ENCODE measurements around the gene KBTBD12.
"Not testable (repeated sequence)": the region's sequence is repeated elsewhere in the genome, so short reads cannot be mapped to it uniquely, and the experiment has no call there.

Gene KBTBD12

DNA sequence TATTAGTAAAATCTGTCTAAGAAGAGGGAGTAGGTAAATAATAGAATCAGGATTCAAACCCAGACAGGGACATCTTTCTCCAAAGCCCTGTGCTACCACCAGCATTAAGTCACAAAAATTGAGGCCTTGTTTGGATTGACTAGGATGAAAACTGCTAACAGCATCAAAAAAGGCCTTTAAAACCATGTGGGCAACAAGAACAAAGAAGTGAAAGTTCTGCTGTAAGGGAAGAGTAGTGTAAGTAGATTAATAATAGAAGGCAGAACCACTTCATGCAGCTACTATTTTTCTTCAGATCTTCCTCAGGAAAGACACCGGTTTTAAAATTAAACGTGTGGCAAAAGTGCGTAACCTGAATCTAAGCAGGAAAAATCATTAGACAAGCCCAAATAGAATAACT is 15.3 kb upstream of the KBTBD12 start:
- CTCF ChIA-PET = no interaction called here
- H3K4me3 ChIP-seq (ENCODE audit: low read depth, low read length) = no peak overlapping the region
- no peak for DNase-seq (ENCODE audit: low read depth, low spot score)
- POLR2A ChIA-PET = no interaction called here
- TF ChIP-seq, protein P1, sequence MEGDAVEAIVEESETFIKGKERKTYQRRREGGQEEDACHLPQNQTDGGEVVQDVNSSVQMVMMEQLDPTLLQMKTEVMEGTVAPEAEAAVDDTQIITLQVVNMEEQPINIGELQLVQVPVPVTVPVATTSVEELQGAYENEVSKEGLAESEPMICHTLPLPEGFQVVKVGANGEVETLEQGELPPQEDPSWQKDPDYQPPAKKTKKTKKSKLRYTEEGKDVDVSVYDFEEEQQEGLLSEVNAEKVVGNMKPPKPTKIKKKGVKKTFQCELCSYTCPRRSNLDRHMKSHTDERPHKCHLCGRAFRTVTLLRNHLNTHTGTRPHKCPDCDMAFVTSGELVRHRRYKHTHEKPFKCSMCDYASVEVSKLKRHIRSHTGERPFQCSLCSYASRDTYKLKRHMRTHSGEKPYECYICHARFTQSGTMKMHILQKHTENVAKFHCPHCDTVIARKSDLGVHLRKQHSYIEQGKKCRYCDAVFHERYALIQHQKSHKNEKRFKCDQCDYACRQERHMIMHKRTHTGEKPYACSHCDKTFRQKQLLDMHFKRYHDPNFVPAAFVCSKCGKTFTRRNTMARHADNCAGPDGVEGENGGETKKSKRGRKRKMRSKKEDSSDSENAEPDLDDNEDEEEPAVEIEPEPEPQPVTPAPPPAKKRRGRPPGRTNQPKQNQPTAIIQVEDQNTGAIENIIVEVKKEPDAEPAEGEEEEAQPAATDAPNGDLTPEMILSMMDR (IDR thresholded peaks at IDR 0.05; ENCODE audit: insufficient read depth, low read length, missing control alignments) = no peak

GRCh38 chr3:127900536-127900935 is 14.5 kb upstream of the KBTBD12 start:
- DNase-seq (ENCODE audit: low read depth, low spot score) = no peak
- CTCF ChIA-PET = no interaction called here
- TF ChIP-seq, protein P1 (IDR thresholded peaks at IDR 0.05; ENCODE audit: insufficient read depth, low read length, missing control alignments) = no peak
- H3K4me3 ChIP-seq (ENCODE audit: low read depth, low read length) = no peak overlapping the region
- POLR2A ChIA-PET = no interaction called here

GRCh38 chr3:127902486-127902885 is 12.5 kb upstream of the KBTBD12 start:
- ChIA-PET CTCF (no interaction called here), POLR2A (no interaction called here)
- TF ChIP-seq, protein P1 (IDR thresholded peaks at IDR 0.05; ENCODE audit: insufficient read depth, low read length, missing control alignments) = no peak

DNA sequence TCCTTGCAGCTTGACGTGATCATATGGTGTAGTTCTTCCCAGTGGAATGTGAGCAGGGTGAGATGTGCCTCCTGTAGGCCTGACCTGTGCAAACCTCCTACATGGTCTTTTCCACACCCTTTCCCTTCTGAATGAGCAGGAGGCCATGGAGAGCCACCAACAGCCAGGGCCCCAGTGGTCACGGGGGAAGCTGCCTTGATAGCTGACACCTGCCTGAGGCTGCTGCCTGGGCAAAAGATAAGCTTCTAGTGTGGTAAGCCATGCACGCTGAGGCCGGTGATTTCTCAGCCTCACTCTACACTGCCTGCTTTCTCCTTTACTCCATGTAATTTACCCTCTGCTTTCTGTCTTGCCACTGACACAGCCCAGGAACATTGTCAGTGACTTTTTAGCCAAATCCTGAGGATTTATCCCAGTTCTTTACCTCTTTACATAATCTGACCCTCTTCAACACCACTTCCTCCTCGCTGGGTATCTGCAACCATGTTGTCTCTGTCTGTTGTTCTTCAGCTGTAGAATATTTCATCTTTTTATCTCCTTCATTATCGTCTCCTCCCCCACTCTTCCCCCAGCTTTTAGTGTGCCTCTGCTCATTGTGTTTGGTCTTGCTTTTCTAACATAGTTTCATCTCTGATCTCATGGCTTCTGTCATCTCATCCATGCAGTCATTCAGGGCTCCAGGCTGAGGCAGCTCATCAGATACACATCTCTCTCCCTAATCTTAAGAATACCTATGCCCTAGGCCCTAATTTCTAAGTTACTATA is 11.2 kb upstream of the KBTBD12 start:
- DNase-seq (ENCODE audit: low read depth, low spot score) = no peak
- no peak overlapping the region for H3K4me3 ChIP-seq (ENCODE audit: low read depth, low read length)
- TF ChIP-seq, protein P1 (IDR thresholded peaks at IDR 0.05; ENCODE audit: insufficient read depth, low read length, missing control alignments) = no peak
- ChIA-PET CTCF (no interaction called here), POLR2A (no interaction called here)

More at GRCh38 chr3:127902486-127902885, 12.5 kb upstream of the KBTBD12 start:
- DNase-seq (ENCODE audit: low read depth, low spot score) = no peak
- no peak overlapping the region for H3K4me3 ChIP-seq (ENCODE audit: low read depth, low read length)

DNA sequence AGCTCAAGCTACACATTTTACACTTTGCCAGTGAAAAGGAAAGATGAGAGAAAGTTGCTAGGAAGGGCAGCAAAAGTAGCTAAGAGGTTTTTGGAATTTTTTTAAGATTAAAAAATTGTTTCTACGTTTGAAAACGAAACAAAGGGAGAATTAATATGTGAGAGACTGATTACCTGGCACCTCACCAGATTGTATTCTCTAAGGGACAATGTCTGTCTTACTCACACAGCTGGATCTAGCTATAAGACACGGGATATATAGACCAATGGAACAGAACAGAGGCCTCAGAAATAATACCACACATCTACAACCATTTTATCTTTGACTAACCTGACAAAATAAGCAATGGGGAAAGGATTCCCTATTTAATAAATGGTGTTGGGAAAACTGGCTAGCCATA is 9.5 kb upstream of the KBTBD12 start:
- no peak for DNase-seq (ENCODE audit: low read depth, low spot score)
- TF ChIP-seq, protein P1 (IDR thresholded peaks at IDR 0.05; ENCODE audit: insufficient read depth, low read length, missing control alignments) = no peak
- ChIA-PET CTCF (no interaction called here), POLR2A (no interaction called here)
- H3K4me3 ChIP-seq (ENCODE audit: low read depth, low read length) = no peak overlapping the region

DNA sequence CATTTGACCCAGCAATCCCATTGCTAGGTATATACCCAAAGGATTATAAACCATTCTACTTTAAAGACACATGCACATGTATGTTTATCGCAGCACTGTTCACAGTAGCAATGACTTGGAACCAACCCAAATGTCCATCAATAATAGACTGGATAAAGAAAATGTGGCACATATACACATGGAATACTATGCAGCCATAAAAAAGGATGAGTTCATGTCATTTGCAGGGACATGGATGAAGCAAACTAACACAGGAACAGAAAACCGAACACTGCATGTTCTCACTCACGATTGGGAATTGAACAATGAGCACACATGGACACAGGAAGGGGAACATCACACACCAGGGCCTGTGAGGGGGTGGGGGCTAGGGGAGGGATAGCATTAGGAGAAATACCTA is 8.4 kb upstream of the KBTBD12 start:
- H3K4me3 ChIP-seq (ENCODE audit: low read depth, low read length); POLR2A ChIA-PET: not testable (repeated sequence)

DNA sequence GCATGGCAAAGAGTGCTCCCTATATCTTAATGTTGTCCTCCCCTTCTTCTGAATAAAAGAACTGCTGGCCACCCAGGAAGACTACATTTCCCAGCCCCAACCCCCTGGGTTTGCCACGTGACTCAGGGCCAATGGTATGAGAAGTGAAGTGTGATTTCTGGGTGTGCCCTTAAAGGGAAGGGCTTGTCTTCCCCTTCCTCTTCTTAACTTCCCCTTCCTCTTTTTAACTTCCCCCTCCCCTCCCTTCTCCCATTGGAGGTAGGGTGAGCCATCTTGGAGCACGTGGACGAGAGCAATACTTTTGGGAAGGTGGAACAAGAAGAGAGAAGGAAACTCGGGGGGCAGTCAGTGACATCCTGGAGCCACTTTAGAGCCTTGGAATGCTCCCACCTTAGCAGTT is 6.8 kb upstream of the KBTBD12 start:
- no peak for DNase-seq (ENCODE audit: low read depth, low spot score)
- CTCF ChIA-PET = no interaction called here
- POLR2A ChIA-PET = no interaction called here
- no peak overlapping the region for H3K4me3 ChIP-seq (ENCODE audit: low read depth, low read length)
- TF ChIP-seq, protein P1 (IDR thresholded peaks at IDR 0.05; ENCODE audit: insufficient read depth, low read length, missing control alignments) = no peak

More for the DNA sequence above, 8.4 kb upstream of the KBTBD12 start:
- DNase-seq (ENCODE audit: low read depth, low spot score); CTCF ChIA-PET: not testable (repeated sequence)
